IPS-NIHi11 (cell line): ENCODE measurements around the gene PTPDC1.

ENCODE experiments used
- DNase-seq: peaks from one replicate; pipeline ENCODE4 v3.0.0; 2012; ENCODE audit warnings: mixed read lengths, low spot score

The PTPDC1 gene

DNA sequence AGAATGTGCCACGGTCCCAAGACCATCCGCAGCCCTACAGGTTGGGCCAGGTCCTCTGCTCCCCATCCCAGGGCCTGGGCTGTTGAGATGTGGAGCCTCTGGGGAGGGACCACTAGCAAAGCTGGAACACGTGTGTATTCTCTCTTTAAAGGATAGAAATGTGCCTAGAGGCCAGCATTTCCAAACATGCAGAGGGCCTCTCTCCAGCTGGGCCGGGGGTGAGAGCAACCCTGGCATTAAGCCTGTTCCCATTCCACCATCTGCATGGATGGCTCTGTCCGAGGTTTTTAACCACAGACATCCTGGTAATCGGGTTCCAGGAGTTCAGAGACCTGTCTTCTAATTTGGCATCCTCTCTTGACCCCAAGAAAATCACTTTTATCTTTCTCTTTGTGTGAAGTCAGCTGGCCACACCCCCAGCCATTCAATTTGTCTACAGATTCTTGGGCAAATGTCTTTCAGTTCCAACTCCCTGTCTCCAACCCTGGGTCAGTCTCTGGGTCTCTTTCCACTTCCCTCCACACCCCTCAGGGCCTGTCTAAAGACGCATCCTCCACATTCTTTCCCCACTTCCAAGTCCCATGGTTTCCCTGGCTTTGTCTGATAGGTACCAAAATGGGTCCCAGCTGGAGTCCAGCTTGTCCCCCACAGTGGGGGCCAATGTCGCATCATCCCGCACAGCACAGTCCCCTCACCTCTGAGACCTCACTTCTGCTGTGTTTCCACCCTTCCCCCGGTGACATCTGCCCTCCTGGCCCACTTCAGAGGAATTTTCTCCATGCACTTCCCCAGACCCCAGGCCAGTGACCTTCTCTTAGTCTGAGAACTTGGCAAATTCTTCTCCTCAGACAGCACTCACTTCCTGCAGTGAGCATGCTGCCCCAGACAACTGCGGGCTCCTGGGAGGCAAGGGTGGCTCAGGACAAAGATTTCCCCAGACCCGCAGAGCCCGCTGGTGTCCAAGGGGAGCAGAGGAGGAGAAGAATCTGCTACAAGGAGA lies 56.8 kb downstream of the PTPDC1 start:
- DNase-seq: no peak

GRCh38 chr9:94142353-94142752 lies 58.1 kb downstream of the PTPDC1 start:
- DNase-seq: no peak

DNA sequence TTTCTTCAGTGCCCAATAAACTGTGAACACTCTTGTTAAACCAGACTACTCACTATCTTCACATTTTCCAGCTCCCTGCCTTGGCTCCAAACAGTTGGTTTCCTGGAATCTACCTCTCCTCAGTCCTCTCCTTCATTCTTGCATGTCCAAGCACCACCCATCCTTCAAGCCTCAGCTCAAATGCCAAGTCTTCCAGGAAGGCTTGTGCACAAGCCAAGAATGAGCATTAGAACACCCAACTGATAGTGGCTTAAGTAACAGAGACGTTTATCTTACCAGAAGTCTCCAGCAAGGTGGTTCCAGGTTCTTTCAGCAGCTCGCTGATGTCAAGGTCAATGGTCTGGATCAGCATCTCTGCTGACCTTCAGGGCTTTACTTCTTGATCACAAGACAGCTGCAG lies 60.1 kb downstream of the PTPDC1 start:
- DNase-seq: no peak

DNA sequence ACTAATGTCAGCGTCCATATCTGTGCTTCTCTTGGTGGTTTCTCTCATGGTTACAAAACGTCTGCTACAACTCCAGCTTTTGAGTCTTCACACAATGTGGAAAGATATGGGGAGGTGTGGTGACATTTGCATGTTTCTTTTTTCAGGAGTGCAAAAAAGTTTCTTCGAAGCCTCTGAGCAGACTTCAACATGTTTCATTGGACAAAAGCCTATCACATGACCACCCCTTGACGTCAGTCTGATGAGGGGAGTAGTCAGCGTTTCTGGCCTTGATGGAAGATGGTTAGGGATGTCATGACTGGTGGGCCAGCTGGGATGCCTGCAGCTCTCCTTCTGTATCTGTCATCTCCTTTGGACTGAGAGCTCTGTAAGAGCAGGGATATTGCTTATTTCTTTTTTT lies 61.4 kb downstream of the PTPDC1 start:
- DNase-seq: no peak

GRCh38 chr9:94147776-94148175 lies 63.5 kb downstream of the PTPDC1 start:
- no peak for DNase-seq

DNA sequence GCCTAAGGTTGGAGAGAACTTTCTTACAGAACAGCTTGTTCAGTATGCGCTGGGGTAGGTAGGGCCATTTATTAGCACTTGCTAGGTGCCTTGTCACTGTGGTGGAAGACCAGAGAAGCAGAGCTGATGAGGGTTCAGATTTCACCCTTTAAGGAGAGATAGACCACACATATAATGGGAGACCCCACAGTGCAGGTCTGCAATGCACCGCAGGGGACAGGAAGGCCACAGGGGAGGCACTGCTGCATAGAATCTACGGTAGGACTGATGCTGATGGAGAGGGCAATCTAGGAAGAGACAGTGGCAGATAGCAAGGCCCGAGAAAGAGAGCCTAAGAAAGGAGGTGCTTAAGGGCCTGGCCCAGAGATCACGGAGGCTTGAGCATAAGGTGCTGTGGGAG lies 64.2 kb downstream of the PTPDC1 start:
- DNase-seq: no peak

GRCh38 chr9:94149696-94150095 lies 65.4 kb downstream of the PTPDC1 start:
- DNase-seq: no peak

DNA sequence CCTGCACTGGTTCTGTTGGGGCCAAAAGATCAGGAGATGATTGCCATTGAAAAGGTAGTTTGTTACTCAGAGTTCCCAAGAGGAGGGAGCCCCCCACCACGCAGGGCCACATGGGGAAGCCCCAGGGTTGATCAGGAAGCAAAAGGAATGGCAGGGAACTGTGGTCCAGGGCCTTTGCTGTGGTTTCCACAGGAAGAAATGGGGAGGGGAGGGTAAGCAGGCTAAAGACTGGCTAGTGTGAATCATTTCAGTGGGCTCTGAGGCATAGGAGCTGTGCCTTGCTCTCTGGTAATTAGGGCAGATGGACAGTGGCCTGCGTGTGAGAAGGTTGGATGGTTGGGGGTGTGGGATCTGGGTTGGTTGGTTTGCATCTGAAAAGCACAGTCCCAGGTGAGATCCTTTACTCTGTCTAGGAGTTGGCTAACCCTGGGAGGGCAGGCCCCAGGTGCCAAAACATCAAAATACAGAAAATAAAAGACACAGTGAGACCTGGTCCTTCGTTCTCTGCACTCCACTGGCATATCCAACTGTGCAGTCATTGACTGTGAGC lies 66.1 kb downstream of the PTPDC1 start:
- DNase-seq: no peak

- no peak for DNase-seq
Measured at GRCh38 chr9:94150890-94151650, 66.8 kb downstream of the PTPDC1 start.

DNA sequence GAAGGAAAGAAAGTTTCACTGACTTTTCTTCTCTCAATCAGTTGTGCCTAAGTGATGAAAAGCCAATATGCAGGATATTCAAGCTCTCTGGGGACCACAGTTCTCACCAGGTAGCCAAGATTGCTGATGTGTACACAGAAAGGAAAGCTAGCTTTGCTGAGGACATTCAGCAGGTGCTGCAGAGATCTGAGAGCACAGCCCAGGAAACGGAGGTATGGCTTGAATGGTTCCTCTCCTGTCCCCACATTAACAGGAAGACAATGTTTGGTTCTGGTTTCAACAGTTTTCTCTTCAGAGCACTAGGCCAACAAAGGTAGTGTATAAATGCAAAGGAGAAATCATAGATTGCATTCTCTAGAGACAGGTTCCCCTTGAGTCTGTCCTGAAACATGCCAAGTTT lies 69.6 kb downstream of the PTPDC1 start:
- no peak for DNase-seq

- no peak for DNase-seq
Measured at GRCh38 chr9:94156348-94157049, 72.2 kb downstream of the PTPDC1 start.

GRCh38 chr9:94157050-94157801 lies 73.0 kb downstream of the PTPDC1 start:
- peak; percentile 40 for DNase-seq
